Liver (tissue), 9 donors: ENCODE data around the gene KLLN. TPM values are rescaled to one million over a fixed set of nuclear protein-coding genes. Genes with fewer than 3 reads are reported as not detected.

ENCODE experiments used
- DNase-seq: peaks from one replicate; pipeline ENCODE4 v3.0.0-alpha.2; 2017; ENCODE audit warnings: low spot score
- H3K27ac ChIP-seq, 2 donors: one replicate each; pipeline ENCODE4 v1.7.0; 2013; ENCODE audit warnings: inconsistent platforms in 2 of 2, low read length in 2 of 2, control low read depth in 1 of 2, low read depth in 1 of 2, mild to moderate bottlenecking in 1 of 2
- H3K27me3 ChIP-seq, 4 donors: one replicate each; pipeline versions ENCODE4 v1.6.1 to v1.7.0; 2013; ENCODE audit warnings: low read length in 3 of 4, inconsistent platforms in 1 of 4, mild to moderate bottlenecking in 1 of 4, moderate library complexity in 1 of 4; ENCODE audit not compliant: control insufficient read depth in 4 of 4, insufficient read depth in 4 of 4
- H3K36me3 ChIP-seq, 4 donors: one replicate each; pipeline versions ENCODE4 v1.6.1 to v1.7.0; 2013; ENCODE audit warnings: low read length in 3 of 4, mild to moderate bottlenecking in 3 of 4, low read depth in 1 of 4, moderate library complexity in 1 of 4; ENCODE audit not compliant: control insufficient read depth in 4 of 4, insufficient read depth in 3 of 4
- H3K4me1 ChIP-seq, 4 donors: one replicate each; pipeline versions ENCODE4 v1.6.1 to v1.7.0; 2013; ENCODE audit warnings: low read length in 3 of 4, mild to moderate bottlenecking in 3 of 4, moderate library complexity in 1 of 4; ENCODE audit not compliant: control insufficient read depth in 4 of 4, insufficient read depth in 4 of 4
- H3K4me3 ChIP-seq, 3 donors: one replicate each; pipeline versions ENCODE4 v1.6.1 to v1.7.0; 2013; ENCODE audit warnings: low read length in 3 of 3, control low read depth in 1 of 3, low read depth in 1 of 3, mild to moderate bottlenecking in 1 of 3
- H3K9ac ChIP-seq, 2 donors: one replicate each; pipeline ENCODE4 v1.7.0; 2013; ENCODE audit warnings: low read length in 2 of 2, mild to moderate bottlenecking in 2 of 2, moderate library complexity in 2 of 2, control low read depth in 1 of 2, low read depth in 1 of 2
- H3K9me3 ChIP-seq, 4 donors: one replicate each; pipeline versions ENCODE4 v1.6.1 to v1.7.0; 2013; ENCODE audit warnings: low read length in 3 of 4; ENCODE audit not compliant: control insufficient read depth in 4 of 4
- ATF3 ChIP-seq: IDR thresholded peaks from 2 replicates; pipeline ENCODE4 v1.6.1; 2016; ENCODE audit warnings: antibody characterized with exemption
- EGR1 ChIP-seq, 2 donors: IDR thresholded peaks; 2 replicates each; pipeline ENCODE4 v1.6.1; 2016 to 2018; ENCODE audit warnings: antibody characterized with exemption in 2 of 2, low read depth in 2 of 2
- FOXA1 ChIP-seq: IDR thresholded peaks from 2 replicates; pipeline ENCODE4 v1.6.1; 2016; ENCODE audit warnings: antibody characterized with exemption
- FOXA2 ChIP-seq: IDR thresholded peaks from 2 replicates; pipeline ENCODE4 v1.6.1; 2016; ENCODE audit warnings: antibody characterized with exemption
- GABPA ChIP-seq, 2 donors: IDR thresholded peaks in 1 of 2; conservative IDR thresholded peaks in 1 of 2; 2 replicates each; pipeline ENCODE4 v1.6.1; 2016; ENCODE audit warnings: antibody characterized with exemption in 2 of 2, mild to moderate bottlenecking in 1 of 2, moderate library complexity in 1 of 2
- HNF4A ChIP-seq, 2 donors: conservative IDR thresholded peaks; 2 replicates each; pipeline ENCODE4 v1.6.1; 2016; ENCODE audit warnings: antibody characterized with exemption in 2 of 2, mild to moderate bottlenecking in 2 of 2
- HNF4G ChIP-seq: IDR thresholded peaks from 2 replicates; pipeline ENCODE4 v1.6.1; 2016; ENCODE audit warnings: antibody characterized with exemption
- JUND ChIP-seq, 2 donors: IDR thresholded peaks; 2 replicates each; pipeline ENCODE4 v1.6.1; 2016; ENCODE audit warnings: antibody characterized with exemption in 2 of 2
- NR2F2 ChIP-seq: IDR thresholded peaks from 2 replicates; pipeline ENCODE4 v1.6.1; 2016; ENCODE audit warnings: antibody characterized with exemption
- RAD21 ChIP-seq, 2 donors: IDR thresholded peaks; 2 replicates each; pipeline ENCODE4 v1.6.1; 2016; ENCODE audit warnings: antibody characterized with exemption in 2 of 2, mild to moderate bottlenecking in 2 of 2
- REST ChIP-seq: IDR thresholded peaks from 2 replicates; pipeline ENCODE4 v1.6.1; 2016; ENCODE audit warnings: antibody characterized with exemption, mild to moderate bottlenecking
- RXRA ChIP-seq, 2 donors: IDR thresholded peaks; 2 replicates each; pipeline ENCODE4 v1.6.1; 2017 to 2018; ENCODE audit warnings: antibody characterized with exemption in 2 of 2, mild to moderate bottlenecking in 1 of 2
- TAF1 ChIP-seq: conservative IDR thresholded peaks from 2 replicates; pipeline ENCODE4 v1.6.1; 2016; ENCODE audit warnings: antibody characterized with exemption, mild to moderate bottlenecking
- YY1 ChIP-seq: IDR thresholded peaks from 2 replicates; pipeline ENCODE4 v1.6.1; 2016; ENCODE audit warnings: antibody characterized with exemption, mild to moderate bottlenecking
- WGBS: extraction: QIAGEN DNeasy Blood & Tissue Kit; methylation state at CpG from one replicate; pipeline ENCODE4 v1.1.7; 2013; 5-methylcytosine and 5-hydroxymethylcytosine counted together
- polyA plus RNA-seq, 2 donors: library from polyadenylated mRNA; stranded (reverse) in 1 of 2; unstranded in 1 of 2; fragments of 200-250 nt in 1 of 2; fragments of >200 nt in 1 of 2; fragmentation: Nextera tagmentation in 1 of 2; extraction: Ambion mirVana in 1 of 2; gene quantifications; one replicate each; pipeline versions ENCODE4 v1.2.1 to v1.2.3, GENCODE V29; 2013 to 2015
- total RNA-seq, 2 donors: library from RNA; depleted of rRNA; stranded (reverse); fragments of >200 nt; gene quantifications; one replicate each; pipeline ENCODE4 v1.2.3, GENCODE V29; 2014
- TF ChIP-seq, protein P1 (sequence below): IDR thresholded peaks from 2 replicates; pipeline ENCODE4 v1.6.1; 2016; ENCODE audit warnings: antibody characterized with exemption
- donor health status: healthy.
- donor health status: healthy.
- donor health status: healthy.
- donor health status: healthy.
- donor health status: healthy.

KLLN gene
- total and polyA plus RNA-seq, 4 donors = 0.17 to 0.42 (median 0.24) TPM

GRCh38 chr10:87837445-87837844, 25.9 kb downstream of the KLLN start:
- no peak for DNase-seq
- H3K4me1 ChIP-seq = no peaks in the 10 kb centered on the region
- H3K27ac ChIP-seq = no peak overlapping the region
- no peaks in the 10 kb centered on the region for H3K27me3 ChIP-seq
- H3K9ac ChIP-seq = no peak overlapping the region
- H3K4me3 ChIP-seq = no peak overlapping the region
- no peaks in the 10 kb centered on the region for H3K36me3 ChIP-seq
- no peaks in the 10 kb centered on the region for H3K9me3 ChIP-seq
- no peak for TF ChIP-seq FOXA2
- TF ChIP-seq NR2F2 = no peak
- no peak for TF ChIP-seq EGR1 (IDR thresholded peaks at IDR 0.05; ENCODE audit: low read depth in 2 of 2)
- TF ChIP-seq HNF4G = no peak
- no peak for TF ChIP-seq RXRA (IDR thresholded peaks at IDR 0.05)
- no peak for TF ChIP-seq RAD21 (IDR thresholded peaks at IDR 0.05)
- TF ChIP-seq FOXA1 = no peak
- no peak for TF ChIP-seq HNF4A (conservative IDR thresholded peaks at IDR 0.05)
- TF ChIP-seq REST = no peak
- TF ChIP-seq JUND (IDR thresholded peaks at IDR 0.05) = no peak
- no peak for TF ChIP-seq GABPA (IDR thresholded peaks at IDR 0.05 in 1 of 2, conservative IDR thresholded peaks at IDR 0.05 in 1 of 2)
- TF ChIP-seq ATF3 = no peak

DNA sequence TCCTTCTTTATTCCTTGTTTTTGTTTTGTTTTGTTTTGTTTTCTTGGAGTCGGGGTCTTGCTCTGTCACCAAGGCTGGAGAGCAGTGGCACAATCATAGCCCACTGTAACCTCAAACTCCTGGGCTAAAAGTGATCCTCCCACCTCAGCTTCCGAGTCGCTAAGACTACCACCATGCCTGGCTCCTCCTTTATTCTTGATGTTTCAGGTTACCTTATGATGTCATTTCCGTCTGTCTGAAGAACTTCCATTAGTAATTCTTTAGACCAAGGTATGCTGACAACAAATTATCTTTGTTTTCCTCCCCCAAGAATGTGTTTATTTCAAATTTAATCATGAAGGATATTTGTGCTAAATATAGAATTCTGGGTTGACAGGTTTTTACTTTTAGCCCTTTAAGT, 27.2 kb downstream of the KLLN start:
- WGBS = 85% methylated on average over 4 of the region's 4 CpGs

More for the DNA sequence above, 27.2 kb downstream of the KLLN start:
- no peaks in the 10 kb centered on the region for H3K36me3 ChIP-seq
- H3K27me3 ChIP-seq = no peaks in the 10 kb centered on the region
- DNase-seq = no peak
- TF ChIP-seq YY1 (no peak), HNF4G (no peak), HNF4A (conservative IDR thresholded peaks at IDR 0.05) (no peak), NR2F2 (no peak), REST (no peak), FOXA1 (no peak), TAF1 (no peak), ATF3 (no peak), RAD21 (IDR thresholded peaks at IDR 0.05) (no peak)
- TF ChIP-seq, protein P1, sequence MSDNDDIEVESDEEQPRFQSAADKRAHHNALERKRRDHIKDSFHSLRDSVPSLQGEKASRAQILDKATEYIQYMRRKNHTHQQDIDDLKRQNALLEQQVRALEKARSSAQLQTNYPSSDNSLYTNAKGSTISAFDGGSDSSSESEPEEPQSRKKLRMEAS = no peak
- H3K27ac ChIP-seq = no peak overlapping the region
- no peaks in the 10 kb centered on the region for H3K9me3 ChIP-seq
- no peak overlapping the region for H3K4me3 ChIP-seq
- H3K9ac ChIP-seq = no peak overlapping the region
- no peaks in the 10 kb centered on the region for H3K4me1 ChIP-seq
